Panc1 (cell line): Measurements from ENCODE around the gene MAP1B. TPM values are rescaled to one million over a fixed set of nuclear protein-coding genes. Genes with fewer than 3 reads are reported as not detected.

Source experiments
- ATAC-seq: fragments of 200-7000 bp; cut with Tn5 transposase; 2 replicates; pipeline ENCODE4 v1.9.1; 2020; ENCODE audit warnings: mild to moderate bottlenecking, moderate library complexity
- BruUV-seq: library from RNA; stranded (reverse); fragments of 400-500 nt; replicated peaks from 2 replicates; lab custom pipeline; 2021; lab: Mats Ljungman, UMichigan
- CTCF ChIA-PET: fragments of 300-600 bp; sonication (Branson Sonifier 250); formaldehyde crosslinking; loops from one replicate; lab custom pipeline; 2022; ENCODE audit warnings: antibody characterized with exemption; lab: Charles Lee
- POLR2A ChIA-PET: fragments of 300-600 bp; sonication (Branson Sonifier 250); formaldehyde crosslinking; loops from one replicate; lab custom pipeline; 2022; ENCODE audit warnings: antibody characterized with exemption; lab: Charles Lee
- DNase-seq: peaks from one replicate; pipeline ENCODE4 v3.0.0-alpha.2; 2010; ENCODE audit warnings: low read depth, low spot score
- H3K27ac ChIP-seq: 2 replicates; pipeline ENCODE4 v1.5.1; 2011; ENCODE audit warnings: mild to moderate bottlenecking, low read length, inconsistent platforms
- H3K27me3 ChIP-seq: fragments of 200-500 bp; sonication (Bioruptor generic); 2 replicates; pipeline ENCODE4 v1.6.0; 2014; ENCODE audit warnings: low read length, inconsistent platforms; ENCODE audit not compliant: control insufficient read depth, insufficient read depth
- H3K36me3 ChIP-seq: fragments of 200-500 bp; sonication (Bioruptor generic); 2 replicates; pipeline ENCODE4 v1.5.1; 2014; ENCODE audit warnings: inconsistent platforms, mild to moderate bottlenecking, low read length, moderate library complexity; ENCODE audit not compliant: control insufficient read depth, insufficient read depth
- H3K4me1 ChIP-seq: 2 replicates; pipeline ENCODE4 v1.5.1; 2011; ENCODE audit warnings: inconsistent platforms, mild to moderate bottlenecking, low read length, moderate library complexity; ENCODE audit not compliant: control insufficient read depth, insufficient read depth
- H3K4me3 ChIP-seq, 2 experiments: 2 replicates each; pipeline ENCODE4 v1.5.1; 2011 to 2012; ENCODE audit warnings: low read depth in 2 of 2, low read length in 2 of 2, mild to moderate bottlenecking in 2 of 2, inconsistent platforms in 1 of 2, moderate library complexity in 1 of 2
- H3K9me3 ChIP-seq: fragments of 200-500 bp; sonication (Bioruptor generic); 2 replicates; pipeline ENCODE4 v1.5.1; 2014; ENCODE audit warnings: low read depth, mild to moderate bottlenecking, inconsistent platforms, low read length, moderate library complexity; ENCODE audit not compliant: control insufficient read depth, insufficient read depth
- CTCF ChIP-seq: fragments of 450-650 bp; IDR thresholded peaks from 2 replicates; pipeline ENCODE4 v1.5.1; 2017; ENCODE audit warnings: mild to moderate bottlenecking
- POLR2AphosphoS5 ChIP-seq: IDR thresholded peaks from 2 replicates; pipeline ENCODE4 v1.6.1; 2012; ENCODE audit warnings: mild to moderate bottlenecking, low read depth, low read length, moderate library complexity
- REST ChIP-seq, 2 experiments: IDR thresholded peaks; 2 replicates each; pipeline ENCODE4 v1.6.1; 2011 to 2012; ENCODE audit warnings: low read depth in 2 of 2, control low read depth in 1 of 2, low read length in 1 of 2, mild to moderate bottlenecking in 1 of 2, moderate library complexity in 1 of 2; ENCODE audit not compliant: insufficient read depth in 1 of 2
- SIN3A ChIP-seq: IDR thresholded peaks from 2 replicates; pipeline ENCODE4 v1.6.1; 2012; ENCODE audit warnings: low read depth, mild to moderate bottlenecking, low read length, moderate library complexity, borderline replicate concordance; ENCODE audit not compliant: insufficient read depth
- TCF7L2 ChIP-seq: IDR thresholded peaks from 2 replicates; pipeline ENCODE4 v1.6.1; 2011; ENCODE audit warnings: mild to moderate bottlenecking, low read depth, low read length, inconsistent platforms
- in situ Hi-C: cut with HindIII; loops from 2 replicates; pipeline ENCODE4 v1.10.0; 2016; ENCODE audit warnings: low sequenced_read_pairs, low pct_unique_long_range_greater_than_20kb
- intact Hi-C: fragments of 100-400 bp; cut with micrococcal nuclease; formaldehyde crosslinking; loops from one replicate; pipeline ENCODE4 v1.10.0; 2022; ENCODE audit not compliant: unreplicated experiment
- total RNA-seq: library from RNA; stranded (reverse); gene quantifications from one replicate; pipeline ENCODE4 v1.2.1, GENCODE V29; 2021; ENCODE audit not compliant: unreplicated experiment

Gene MAP1B
- total RNA-seq, 1 experiment from 2014 or later, result 82.3 TPM

- DNase-seq (no peak), ATAC-seq (no peak)
- H3K4me1 ChIP-seq, result no peaks in the 10 kb centered on the region; the same call in 1 of the 2 replicates
- POLR2A ChIA-PET, result no interaction called here
- H3K4me3 ChIP-seq, result no peak overlapping the region
- H3K9me3 ChIP-seq, result no peaks in the 10 kb centered on the region
- H3K27ac ChIP-seq, result no peak overlapping the region
- in situ Hi-C loops, result no loop called here
- H3K27me3 ChIP-seq, result no peaks in the 10 kb centered on the region
- intact Hi-C loops, result no loop called here
- no peak for TF ChIP-seq TCF7L2
- TF ChIP-seq POLR2AphosphoS5, result no peak
- TF ChIP-seq SIN3A, result no peak
- no peak for TF ChIP-seq REST (IDR thresholded peaks at IDR 0.05; ENCODE audit: insufficient read depth in 1 of 2, low read depth in 2 of 2, low read length in 1 of 2)
- TF ChIP-seq CTCF, result no peak
- BruUV-seq, result no TSS peak
- CTCF ChIA-PET, result no interaction called here
- peaks cover 15% of the 10 kb centered on the region; the same call in 1 of the 2 replicates for H3K36me3 ChIP-seq
These were observed 124.9 kb downstream of the MAP1B start for GRCh38 chr5:72231991-72232703.

DNA sequence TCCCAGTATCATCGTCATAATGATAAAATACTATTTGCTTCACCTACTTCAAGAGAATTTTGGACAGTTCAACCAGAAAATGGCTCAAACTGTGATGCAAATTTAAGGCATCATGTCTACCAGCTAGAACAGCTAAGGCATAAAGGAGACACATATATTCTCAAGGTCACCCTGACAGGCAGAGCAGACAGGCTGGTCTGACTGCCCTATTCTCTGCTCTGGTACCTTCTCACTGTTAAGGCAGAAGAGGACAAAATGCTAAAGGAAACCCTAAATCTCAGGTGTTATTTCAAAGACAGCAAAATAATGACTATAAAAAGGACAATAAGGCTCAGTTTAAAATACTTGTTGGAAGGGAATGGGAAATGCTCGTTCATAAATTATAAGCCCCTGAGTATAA lies 125.6 kb downstream of the MAP1B start:
- in situ Hi-C loops (no loop called here), intact Hi-C loops (no loop called here)
- TF ChIP-seq REST (IDR thresholded peaks at IDR 0.05; ENCODE audit: insufficient read depth in 1 of 2, low read depth in 2 of 2, low read length in 1 of 2), result no peak
- no peak for TF ChIP-seq SIN3A
- TF ChIP-seq POLR2AphosphoS5, result no peak
- no peak for TF ChIP-seq CTCF
- TF ChIP-seq TCF7L2, result no peak
- POLR2A ChIA-PET, result no interaction called here
- Histone ChIP-seq H3K4me1 (no peaks in the 10 kb centered on the region; the same call in 1 of the 2 replicates), H3K4me3 (no peak overlapping the region), H3K9me3 (no peaks in the 10 kb centered on the region), H3K36me3 (peaks cover 14% of the 10 kb centered on the region; the same call in 1 of the 2 replicates), H3K27me3 (no peaks in the 10 kb centered on the region), H3K27ac (no peak overlapping the region)
- no TSS peak for BruUV-seq
- DNase-seq (no peak), ATAC-seq (no peak)
- CTCF ChIA-PET, result no interaction called here
